ENCODE results near the gene ADAM12.

Gene ADAM12, protein sequence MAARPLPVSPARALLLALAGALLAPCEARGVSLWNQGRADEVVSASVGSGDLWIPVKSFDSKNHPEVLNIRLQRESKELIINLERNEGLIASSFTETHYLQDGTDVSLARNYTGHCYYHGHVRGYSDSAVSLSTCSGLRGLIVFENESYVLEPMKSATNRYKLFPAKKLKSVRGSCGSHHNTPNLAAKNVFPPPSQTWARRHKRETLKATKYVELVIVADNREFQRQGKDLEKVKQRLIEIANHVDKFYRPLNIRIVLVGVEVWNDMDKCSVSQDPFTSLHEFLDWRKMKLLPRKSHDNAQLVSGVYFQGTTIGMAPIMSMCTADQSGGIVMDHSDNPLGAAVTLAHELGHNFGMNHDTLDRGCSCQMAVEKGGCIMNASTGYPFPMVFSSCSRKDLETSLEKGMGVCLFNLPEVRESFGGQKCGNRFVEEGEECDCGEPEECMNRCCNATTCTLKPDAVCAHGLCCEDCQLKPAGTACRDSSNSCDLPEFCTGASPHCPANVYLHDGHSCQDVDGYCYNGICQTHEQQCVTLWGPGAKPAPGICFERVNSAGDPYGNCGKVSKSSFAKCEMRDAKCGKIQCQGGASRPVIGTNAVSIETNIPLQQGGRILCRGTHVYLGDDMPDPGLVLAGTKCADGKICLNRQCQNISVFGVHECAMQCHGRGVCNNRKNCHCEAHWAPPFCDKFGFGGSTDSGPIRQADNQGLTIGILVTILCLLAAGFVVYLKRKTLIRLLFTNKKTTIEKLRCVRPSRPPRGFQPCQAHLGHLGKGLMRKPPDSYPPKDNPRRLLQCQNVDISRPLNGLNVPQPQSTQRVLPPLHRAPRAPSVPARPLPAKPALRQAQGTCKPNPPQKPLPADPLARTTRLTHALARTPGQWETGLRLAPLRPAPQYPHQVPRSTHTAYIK

DNA sequence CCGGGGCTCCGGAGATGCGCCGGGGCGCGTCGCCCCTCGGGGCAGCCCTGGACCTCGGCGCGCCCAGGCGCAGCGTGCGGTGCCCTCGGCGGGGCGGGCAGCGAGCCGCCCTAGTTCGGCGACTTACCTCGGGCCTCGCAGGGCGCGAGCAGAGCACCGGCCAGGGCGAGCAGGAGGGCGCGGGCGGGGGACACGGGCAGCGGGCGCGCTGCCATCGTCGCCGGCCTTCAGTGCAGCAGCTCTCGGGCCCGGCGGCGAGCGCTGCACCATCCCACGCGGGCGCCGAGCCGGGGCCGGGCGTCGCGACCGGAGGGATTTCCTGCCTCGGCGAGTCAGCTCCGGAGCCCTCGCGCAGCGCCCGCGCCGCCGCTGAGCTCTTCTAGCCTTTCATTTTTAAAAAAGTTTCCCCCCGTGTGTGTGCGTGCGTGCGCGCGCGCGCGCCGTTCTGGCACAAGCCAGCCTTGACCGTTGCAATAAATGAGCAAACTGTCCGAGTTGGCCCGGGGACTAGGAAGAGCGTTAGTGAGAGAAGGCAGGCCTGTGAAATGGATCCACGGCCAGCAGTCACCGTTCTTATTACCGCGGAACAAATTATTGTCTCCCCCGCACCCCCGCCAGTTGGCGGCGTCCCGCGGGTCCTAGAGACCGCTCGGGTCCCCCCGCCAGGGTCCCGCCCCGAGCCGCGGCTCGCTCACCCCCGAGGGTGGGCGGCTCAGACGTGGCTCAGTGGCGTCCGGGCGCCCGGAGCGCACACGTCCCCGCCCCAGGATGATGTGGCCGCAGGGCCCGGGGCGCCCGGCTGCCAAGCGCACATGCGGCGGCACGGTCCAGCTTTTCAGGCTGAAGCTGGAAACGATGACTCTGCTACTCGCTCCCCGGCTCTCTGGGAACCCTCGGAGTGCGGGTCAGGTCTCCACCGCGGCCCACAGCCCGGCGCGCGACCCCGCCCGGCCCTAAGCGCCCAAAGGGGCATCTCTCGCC lies at the start of gene ADAM12:
Gene ADAM12 (minus strand): TSS at position 547 of the 981 bp plus-strand sequence. CDS start 332 bp downstream, at position 215.
- DNase-seq (ENCODE audit: low spot score) = peak; percentile 39

DNA sequence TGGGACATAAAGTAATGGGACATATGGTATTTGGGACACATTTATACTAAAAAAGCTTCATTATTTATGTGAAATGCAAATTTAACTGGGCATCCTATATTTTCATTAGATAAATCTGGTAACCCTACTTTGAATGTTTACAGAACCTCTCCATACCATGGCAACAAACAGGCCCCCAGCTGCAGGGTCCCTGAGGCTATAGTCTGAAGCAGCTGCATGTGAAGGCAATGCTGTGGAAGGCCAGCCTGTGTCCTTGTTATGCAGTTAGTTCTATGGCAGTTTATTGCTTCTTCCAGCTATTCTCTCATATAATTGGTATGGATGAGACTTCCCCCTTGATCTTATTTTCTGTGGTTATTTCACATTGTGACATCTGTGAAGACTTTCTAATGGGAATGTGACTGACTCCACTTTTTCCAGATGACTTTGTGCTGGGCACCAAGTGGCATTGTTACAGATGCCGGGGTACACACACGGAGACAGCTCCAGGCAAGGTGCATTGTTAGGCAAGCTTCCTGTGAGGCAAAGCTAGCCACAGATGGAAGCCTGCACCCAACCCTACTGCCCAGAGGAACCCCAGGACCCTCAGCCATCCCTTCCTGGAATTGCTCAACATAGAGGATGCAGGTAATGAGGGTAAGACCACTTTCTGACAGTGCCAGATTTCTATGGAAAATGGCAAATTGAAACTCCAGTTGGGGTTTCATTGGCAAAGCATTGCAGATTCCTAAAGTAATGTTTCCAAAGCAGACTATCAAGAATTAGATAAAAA lies 49.5 kb upstream of the ADAM12 start:
- DNase-seq (ENCODE audit: low spot score) = no peak

DNA sequence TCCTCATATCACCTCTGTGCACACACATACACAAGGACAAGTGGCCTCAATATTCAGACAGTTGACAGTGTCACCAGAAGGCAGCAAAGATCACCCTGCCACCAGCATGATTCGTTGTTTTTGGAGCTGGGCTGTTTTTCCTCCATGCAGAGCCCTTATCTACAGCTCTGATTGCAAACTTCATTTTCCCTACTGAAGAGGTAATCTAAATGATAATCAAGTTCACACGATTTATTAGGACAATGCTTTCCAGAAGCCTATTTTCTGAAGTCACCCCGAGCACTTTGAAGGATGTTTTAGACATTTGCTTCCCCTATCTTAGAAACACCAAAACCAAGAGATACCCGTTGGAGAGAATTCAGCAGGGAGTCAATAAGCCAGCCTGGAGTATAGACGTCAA lies 46.0 kb upstream of the ADAM12 start:
- no peak for DNase-seq (ENCODE audit: low spot score)

DNA sequence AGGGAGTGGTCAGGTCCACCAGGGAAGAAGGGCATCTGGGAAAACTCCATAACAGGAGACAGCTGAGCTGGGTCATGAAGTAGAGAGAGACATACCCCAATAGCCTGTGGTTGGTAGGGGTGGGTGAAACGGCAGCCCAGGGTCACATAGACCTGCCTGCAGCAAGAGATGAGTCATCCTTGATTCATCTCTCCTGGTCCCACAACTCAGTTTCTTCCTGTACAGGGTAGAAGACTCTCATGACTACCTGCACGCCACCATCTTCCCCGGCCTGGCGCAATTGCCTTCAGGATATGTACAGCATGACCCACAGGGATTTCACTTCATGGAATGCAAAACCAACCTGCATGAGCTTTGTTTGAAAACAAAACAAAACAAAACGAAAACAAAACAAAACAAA lies 45.1 kb upstream of the ADAM12 start:
- DNase-seq (ENCODE audit: low spot score) = no peak

DNA sequence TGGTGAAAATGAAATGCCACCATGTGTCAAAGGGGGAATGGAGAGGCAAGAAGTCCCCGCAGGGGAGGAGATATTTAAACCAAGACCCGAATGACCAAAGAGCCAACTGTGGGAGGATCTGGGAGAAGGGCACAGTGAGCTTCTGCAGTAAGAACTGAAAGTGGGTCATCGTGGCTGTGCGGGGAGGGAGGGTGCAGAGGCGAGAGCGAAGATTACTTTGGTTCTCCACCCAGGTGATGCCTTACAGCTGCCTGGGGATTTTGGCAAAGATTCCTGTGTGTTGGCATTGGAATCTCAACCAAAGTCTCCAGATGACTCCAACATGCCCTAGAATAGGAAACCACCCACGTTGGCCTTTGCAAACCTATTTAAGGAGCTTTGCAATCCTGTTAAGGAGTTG lies 44.2 kb upstream of the ADAM12 start:
- DNase-seq (ENCODE audit: low spot score) = no peak

DNA sequence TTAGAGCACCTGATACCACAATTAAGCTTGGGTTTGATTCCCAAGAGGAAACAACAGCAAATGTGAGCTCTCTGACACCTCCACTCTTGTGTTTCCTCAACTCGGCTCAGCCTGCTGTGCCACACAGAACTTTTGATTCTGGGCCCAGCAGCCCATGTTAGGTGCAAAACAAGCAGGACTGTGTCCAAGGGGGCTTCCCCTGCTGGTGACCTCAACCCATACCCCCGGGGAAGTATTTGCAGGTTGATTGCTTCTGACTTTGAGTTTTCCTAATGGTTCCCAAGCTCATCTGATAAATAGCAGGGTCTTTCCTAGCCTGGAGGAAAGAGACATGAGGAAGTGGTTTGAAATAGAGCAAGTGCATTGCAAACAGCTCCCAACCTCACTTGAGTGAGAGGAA lies 43.5 kb upstream of the ADAM12 start:
- no peak for DNase-seq (ENCODE audit: low spot score)

DNA sequence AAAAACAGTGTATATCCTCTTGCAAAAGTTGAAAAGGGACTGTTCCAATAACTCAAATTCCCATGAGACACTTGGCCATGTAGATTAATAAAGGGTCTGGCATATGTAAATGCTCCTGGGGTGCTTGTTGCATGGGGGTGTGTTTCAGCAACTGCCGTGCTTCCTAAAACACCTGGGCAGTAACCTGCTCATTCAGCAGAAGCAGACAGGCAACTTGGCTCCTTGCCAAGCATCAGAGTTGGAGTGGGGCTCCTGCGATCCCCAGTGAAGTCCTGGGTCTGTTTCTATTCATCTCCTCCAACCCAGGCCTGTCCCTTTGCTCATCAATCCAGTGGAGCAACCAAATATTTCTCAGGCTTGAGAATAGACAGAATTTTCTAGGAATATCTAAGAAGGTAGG lies 42.2 kb upstream of the ADAM12 start:
- DNase-seq (ENCODE audit: low spot score) = no peak

DNA sequence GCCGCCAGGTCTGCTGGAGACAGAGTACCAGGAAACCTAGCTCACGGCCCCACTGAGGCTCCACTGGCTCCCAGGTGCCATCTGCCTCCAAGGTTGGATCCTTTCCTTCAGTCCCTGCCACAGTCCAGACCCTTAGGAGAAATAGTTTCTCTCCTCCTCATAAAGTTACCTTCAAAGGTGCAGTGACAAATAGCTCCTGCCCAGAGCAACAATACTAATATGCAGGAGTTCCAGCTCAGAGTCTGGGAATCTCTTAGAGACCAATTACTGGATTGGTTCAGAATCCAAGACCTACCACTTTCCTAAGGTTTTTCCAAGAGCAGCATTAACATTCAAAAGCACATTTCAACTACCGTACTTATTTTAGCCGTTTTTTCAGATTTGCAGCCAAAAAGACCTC lies 41.0 kb upstream of the ADAM12 start:
- no peak for DNase-seq (ENCODE audit: low spot score)

DNA sequence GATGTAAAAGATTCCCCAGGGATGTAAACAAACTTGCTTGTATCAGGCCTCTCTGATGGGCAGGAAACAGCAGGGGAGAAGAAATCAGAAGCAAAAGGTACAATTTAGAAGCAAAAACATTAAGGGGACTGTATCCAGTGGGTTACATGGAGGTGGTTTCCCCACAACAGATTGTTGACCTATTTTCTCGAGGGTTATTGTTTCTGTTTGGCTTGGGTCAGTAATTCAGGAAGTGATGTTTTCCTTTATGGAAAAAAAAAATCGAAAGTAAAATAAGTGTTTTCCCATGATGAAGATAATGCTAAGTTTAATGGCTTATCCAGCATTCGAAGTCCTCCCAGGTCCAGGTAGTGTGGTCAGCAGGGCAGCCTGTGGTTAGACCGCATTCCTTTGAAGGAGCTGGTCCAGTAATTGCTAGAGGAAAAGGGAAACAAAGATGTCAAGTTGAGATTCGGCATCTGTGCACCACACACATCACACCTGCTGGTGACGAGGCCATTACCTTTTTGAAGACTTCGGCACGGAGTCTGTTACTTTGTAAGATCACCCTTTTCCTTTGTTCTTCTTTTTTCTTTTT lies 37.3 kb upstream of the ADAM12 start:
- no peak for DNase-seq (ENCODE audit: low spot score)

DNA sequence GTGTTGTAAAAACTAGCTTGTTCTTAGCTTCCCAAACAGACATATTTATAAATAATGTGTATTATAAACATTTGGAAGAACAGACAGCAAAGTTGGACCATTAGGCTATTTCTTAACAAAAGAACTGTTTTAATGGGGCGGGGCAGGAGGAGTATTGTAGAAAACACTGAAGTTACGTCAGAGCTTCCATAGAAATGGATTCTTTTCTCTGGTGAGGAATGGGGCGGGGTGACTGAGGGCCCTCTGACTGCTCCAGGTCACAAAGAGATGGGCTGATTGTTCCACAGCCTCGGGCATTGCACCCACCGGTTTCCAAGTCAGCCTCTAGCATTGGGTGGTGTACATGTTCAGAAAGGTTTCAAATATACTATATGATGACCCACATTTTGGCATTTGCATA lies 36.8 kb upstream of the ADAM12 start:
- no peak for DNase-seq (ENCODE audit: low spot score)

DNA sequence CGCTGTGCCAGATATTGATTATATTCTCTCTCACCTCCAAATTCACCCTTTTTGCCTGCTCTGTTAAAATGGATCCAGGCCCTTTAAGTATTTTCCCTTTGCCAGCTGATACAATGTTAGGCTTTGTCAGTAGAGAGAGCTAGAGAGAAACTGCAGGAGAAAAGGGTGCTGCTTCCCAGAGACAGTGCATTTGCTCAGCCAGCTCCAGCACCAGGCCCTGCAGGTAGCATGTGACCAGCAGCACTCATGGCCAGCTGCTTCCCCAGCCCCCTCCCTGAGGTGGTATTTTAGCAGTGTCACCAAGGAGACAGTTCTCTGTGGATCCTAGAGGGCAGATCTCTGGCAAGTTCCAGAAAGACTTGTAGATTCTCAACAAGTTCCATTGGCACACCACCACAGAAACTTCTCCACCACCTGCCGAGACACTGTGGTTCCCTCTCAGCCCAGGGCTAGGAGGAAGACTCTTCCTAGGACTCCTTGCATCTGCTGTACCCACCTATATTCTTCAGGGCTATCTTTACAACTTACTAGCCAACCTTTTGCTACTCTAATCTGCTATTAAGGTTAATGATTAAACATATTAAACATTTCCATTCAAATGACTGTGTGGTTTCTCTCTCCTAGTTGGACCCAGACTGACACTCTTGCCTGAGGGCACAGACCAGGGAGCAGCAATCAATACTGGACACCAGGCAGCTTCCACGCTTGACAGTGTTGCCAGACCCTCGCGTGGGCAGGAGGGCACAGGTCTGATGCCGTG lies 35.6 kb upstream of the ADAM12 start:
- DNase-seq (ENCODE audit: low spot score) = no peak

DNA sequence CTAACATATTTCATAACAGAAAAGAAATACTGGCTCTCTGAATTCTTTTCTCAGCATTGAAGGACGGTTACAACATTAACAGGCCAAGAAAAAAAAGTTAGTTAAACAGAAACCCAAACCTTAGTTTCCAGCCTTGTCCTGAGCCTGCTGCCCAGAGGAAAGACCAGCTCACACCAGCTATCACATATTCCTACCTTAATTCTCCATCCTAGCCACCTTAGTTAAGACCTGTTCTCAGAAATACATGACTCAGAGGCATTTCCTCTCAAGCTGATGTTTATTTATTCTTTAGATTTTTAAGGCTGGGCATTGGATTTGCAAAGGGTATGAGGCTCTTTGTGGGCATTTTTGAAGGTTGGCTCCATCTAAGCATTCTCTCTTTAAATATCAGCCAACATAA lies 34.3 kb upstream of the ADAM12 start:
- DNase-seq (ENCODE audit: low spot score) = no peak

DNA sequence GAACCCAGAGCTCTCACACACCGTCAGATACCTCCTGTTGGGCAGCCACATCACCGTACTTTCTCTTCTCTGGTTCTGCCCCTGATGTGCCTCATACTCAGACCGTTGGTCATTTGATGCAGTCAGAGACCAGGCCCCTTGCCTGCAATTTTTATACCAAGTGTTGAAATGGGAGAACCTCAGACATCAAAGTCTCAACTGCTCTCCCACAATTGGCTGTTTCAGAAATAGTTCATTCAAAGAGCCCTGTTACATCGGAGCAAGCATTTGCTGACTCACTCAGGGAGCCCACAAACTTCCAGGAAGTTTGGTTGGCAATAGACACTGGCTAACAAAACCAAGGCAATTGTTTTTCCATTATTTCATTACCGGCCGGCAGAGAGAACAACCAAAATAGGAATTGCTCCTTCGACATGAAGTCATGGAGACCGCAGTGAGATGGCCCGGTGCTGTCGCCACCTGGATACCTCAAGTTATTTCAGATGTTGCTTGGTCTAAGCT lies 33.5 kb upstream of the ADAM12 start:
- peak; percentile 14 for DNase-seq (ENCODE audit: low spot score)

DNA sequence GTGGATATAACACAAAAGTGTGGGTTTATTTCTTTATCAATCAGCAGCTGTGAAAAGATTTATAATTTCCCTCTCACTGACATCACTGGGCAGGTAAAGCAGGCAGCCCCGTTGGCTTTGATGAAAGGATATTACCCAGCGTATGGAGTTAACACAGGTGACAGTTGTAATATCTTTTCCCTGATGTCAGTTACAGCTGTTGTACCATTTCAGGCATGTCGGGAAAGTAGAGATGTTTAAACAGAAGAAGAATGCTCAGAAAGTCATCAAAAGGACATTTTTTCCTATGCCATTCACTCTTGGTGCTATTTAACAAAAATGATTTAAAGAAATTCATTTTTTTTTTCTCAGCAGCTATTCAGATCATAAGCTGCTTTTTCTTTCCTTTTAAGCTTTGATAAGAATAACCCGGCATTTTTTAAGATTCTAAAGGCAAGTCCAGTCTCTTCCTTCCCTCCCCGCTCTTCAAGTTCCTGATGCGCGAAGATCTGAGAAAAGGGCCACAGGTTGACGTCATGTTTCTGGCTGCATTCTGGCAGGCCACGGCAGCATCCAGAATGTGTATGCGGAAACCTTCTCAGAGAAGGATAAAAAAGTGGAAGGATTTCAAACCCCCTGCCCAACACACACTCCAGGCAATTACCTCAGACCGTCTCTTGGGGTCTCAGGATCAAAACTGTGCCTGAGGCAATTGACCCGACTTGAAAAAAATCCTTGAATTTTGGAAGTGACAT lies 32.5 kb upstream of the ADAM12 start:
- no peak for DNase-seq (ENCODE audit: low spot score)

DNA sequence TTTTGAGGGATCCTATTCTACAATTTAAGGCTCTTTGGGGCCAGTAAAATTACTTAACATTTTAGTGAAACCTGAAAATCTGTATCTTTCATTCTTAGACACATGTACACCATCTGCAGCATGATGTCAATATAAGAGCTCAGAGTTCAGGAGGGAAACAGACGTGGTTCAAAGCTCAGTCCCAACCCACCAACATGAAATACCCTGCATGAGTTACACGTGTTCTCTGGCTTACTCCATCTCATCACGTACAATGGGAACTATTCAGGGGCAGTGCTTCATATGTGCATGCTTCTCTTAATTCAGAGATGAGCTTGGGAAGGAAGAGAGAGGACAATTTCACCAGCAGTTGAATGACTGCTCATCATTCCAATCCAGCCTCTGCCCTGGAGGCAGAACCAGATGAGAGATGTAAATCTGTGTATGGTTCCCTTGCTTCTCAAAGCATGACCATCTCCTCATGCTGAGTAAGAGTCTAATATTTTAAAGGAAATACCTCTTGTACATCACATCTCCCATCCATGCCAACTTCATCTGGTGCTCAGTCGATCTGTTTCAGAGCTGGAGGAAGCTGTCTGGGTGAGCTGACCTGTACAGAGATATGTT lies 29.0 kb upstream of the ADAM12 start:
- DNase-seq (ENCODE audit: low spot score) = no peak

DNA sequence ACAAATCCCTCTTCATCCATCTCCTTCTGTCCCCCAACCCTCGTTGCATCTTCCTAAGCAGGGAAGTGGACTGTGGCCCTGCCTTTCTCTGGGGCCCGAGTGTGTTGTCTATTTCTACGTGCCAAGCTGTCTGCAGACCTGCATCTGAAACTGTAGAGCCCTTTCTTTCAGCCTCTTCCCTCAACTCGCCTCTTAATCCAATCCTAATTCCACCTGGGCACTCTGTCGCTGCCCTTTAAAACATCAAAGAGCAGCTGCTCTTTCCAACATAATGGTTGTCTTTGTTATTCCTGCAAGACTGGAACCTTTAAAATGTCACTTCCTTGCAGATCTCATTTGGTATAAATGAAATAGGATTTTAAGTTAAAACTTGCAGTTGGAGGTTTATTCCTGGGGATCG lies 21.5 kb upstream of the ADAM12 start:
- no peak for DNase-seq (ENCODE audit: low spot score)

DNA sequence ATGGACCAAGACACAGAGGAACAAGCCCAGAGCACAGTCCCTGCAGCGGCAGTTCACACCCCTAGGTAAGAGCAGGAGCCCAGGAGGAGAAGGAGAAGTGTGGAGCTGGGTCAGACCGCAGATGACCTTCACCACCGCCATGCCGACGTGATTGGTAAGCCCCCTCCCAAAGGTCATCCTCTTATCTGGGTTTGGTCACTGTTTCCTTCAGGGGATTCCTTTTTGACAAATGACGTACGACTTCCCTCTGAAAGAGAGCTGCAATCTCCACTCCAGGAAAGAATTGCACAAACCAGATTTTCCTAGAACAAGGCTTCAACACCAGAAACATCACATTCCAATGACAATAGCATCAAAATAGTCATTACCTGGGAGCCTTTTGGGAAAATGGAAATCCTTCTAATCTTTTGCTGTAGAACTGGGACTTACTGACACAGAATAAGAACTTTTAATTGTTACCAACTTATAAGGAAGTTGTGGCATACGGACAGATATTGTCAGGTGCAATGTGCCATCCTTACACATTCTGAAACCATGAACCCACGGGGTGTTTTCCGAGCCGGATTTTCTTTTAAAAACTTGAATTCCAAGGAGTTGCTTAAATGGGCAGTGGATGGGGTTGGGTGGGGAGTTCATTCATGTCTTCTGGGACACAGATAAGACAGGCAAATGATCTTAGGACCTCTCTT lies 20.8 kb upstream of the ADAM12 start:
- no peak for DNase-seq (ENCODE audit: low spot score)

DNA sequence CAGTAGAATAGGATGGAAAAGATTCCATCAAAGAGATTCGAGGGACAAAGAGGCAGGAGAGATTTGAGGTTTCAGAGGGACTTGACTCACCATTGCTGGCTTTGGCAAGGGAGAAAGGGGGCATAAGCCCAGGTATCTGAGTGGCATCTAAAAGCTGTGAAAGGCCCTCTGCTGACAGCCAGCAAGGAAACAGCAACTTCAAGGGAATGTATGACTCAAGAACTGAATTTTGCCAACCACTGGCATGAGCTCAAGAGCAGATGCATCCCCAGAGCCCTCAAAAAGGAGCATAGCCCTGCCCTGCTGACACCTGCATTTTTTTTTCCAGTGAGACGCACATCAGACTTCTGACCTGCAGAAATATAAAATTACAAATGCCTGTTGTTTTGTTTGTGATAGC lies 19.6 kb upstream of the ADAM12 start:
- DNase-seq (ENCODE audit: low spot score) = no peak
